ENCODE measurements around the gene SSPN.

DNA sequence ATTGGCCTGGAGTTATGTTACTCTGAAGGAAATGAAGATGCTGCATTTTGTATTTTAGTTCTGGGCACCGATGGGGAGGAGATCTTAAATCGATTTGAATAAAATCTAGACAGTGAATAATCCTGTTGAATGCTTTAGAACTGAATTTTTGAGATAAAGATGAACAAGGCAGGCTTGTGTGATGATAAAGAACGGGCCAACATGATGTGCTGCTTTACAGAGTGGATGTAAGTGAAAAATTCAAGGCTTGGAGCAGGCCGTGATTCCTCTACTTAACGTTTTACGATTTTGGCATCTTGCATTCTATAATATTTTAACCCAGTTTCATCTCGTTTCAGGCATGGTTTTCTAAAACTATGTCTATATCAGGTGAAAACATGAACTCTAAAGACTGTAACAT, 47.1 kb upstream of the SSPN start:
- TF ChIP-seq SP1 (IDR thresholded peaks at IDR 0.05) (no peak), CTBP1 (IDR thresholded peaks at IDR 0.05; ENCODE audit: borderline replicate concordance) (no peak), FOXA1 (IDR thresholded peaks at IDR 0.05) (no peak), BHLHE40 (IDR thresholded peaks at IDR 0.05; ENCODE audit: borderline replicate concordance) (no peak), FOXK2 (IDR thresholded peaks at IDR 0.05) (no peak), LEF1 (IDR thresholded peaks at IDR 0.05; ENCODE audit: borderline replicate concordance) (no peak), TARDBP (IDR thresholded peaks at IDR 0.05) (no peak), ZNF384 (IDR thresholded peaks at IDR 0.05) (no peak), ELF4 (IDR thresholded peaks at IDR 0.05) (no peak), FOXM1 (IDR thresholded peaks at IDR 0.05; ENCODE audit: borderline replicate concordance) (no peak), HDGF (IDR thresholded peaks at IDR 0.05; ENCODE audit: borderline replicate concordance) (no peak)
- TF ChIP-seq, protein P1, sequence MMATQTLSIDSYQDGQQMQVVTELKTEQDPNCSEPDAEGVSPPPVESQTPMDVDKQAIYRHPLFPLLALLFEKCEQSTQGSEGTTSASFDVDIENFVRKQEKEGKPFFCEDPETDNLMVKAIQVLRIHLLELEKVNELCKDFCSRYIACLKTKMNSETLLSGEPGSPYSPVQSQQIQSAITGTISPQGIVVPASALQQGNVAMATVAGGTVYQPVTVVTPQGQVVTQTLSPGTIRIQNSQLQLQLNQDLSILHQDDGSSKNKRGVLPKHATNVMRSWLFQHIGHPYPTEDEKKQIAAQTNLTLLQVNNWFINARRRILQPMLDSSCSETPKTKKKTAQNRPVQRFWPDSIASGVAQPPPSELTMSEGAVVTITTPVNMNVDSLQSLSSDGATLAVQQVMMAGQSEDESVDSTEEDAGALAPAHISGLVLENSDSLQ (IDR thresholded peaks at IDR 0.05), result no peak

Measured in HEK293T (cell line).